ENCODE measurements around the gene KLHL22.
"Not testable (repeated sequence)": the region's sequence is repeated elsewhere in the genome, so short reads cannot be mapped to it uniquely, and the experiment has no call there.

Gene KLHL22

DNA sequence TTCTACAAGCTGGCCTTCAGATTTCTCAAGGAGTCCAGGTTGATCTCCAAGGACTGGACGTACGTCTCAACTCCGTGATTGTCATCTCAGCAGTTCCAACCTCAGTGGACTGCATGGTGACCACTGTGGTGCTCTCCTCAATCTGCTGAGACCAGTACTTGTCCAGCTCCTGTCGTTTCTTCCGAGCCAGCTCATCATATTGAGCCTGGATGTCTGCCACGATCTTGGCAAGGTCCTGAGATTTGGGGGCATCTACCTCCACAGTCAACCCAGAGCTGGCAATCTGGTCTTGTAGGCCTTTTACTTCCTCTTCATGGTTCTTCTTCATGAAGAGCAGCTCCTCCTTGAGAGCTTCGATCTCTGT, 12.5 kb downstream of the KLHL22 start:
- H4K91ac ChIP-seq (ENCODE audit: low read depth, low read length); H3K23ac ChIP-seq (ENCODE audit: low read length); H2BK12ac ChIP-seq (ENCODE audit: low read length); H2AK5ac ChIP-seq (ENCODE audit: low read length); DNase-seq; H3K18ac ChIP-seq (ENCODE audit: low read length); H3K4me1 ChIP-seq (ENCODE audit: control insufficient read depth in 1 of 2, insufficient read depth in 2 of 2, low read length in 2 of 2); H3K4me2 ChIP-seq (ENCODE audit: low read length); H3K4me3 ChIP-seq (ENCODE audit: low read depth, low read length); H3K9ac ChIP-seq (ENCODE audit: low read length); H3K4ac ChIP-seq (ENCODE audit: low read depth, low read length); H3K79me2 ChIP-seq (ENCODE audit: control insufficient read depth, insufficient read depth, low read length, poor library complexity); H4K12ac ChIP-seq (ENCODE audit: low read depth, low read length); H3K14ac ChIP-seq (ENCODE audit: low read length); H3K27ac ChIP-seq (ENCODE audit: low read depth, low read length); H3K9me3 ChIP-seq (ENCODE audit: insufficient read depth, low read depth, low read length); H2BK5ac ChIP-seq (ENCODE audit: low read depth, low read length, poor library complexity); H2AFZ ChIP-seq (ENCODE audit: insufficient read depth, low read length, poor library complexity); H3K79me1 ChIP-seq (ENCODE audit: low read length); H3K27me3 ChIP-seq (ENCODE audit: insufficient read depth, low read length); H2BK120ac ChIP-seq (ENCODE audit: insufficient read depth, low read length, poor library complexity); H4K8ac ChIP-seq (ENCODE audit: low read depth, low read length): not testable (repeated sequence)
- H3K36me3 ChIP-seq (ENCODE audit: control insufficient read depth in 1 of 2, insufficient read depth in 2 of 2, low read length in 2 of 2), result peaks cover 8 to 11% of the 10 kb centered on the region in 2 experiments
- whole genome bisulfite sequencing (ENCODE audit: extremely low coverage, insufficient coverage, insufficient read length), result no CpG with 5 or more reads among the region's 7 CpGs

GRCh38 chr22:20479612-20480196, 15.9 kb downstream of the KLHL22 start:
- no CpG with 5 or more reads among the region's 1 CpG for WGBS (ENCODE audit: extremely low coverage, insufficient coverage, insufficient read length)
- H3K79me2 ChIP-seq (ENCODE audit: control insufficient read depth, insufficient read depth, low read length, poor library complexity), result no peaks in the 10 kb centered on the region

GRCh38 chr22:20478059-20478458, 17.5 kb downstream of the KLHL22 start:
- not testable (repeated sequence) for H3K79me2 ChIP-seq (ENCODE audit: control insufficient read depth, insufficient read depth, low read length, poor library complexity); H2AFZ ChIP-seq (ENCODE audit: insufficient read depth, low read length, poor library complexity); H4K12ac ChIP-seq (ENCODE audit: low read depth, low read length); H2BK120ac ChIP-seq (ENCODE audit: insufficient read depth, low read length, poor library complexity); DNase-seq; H3K9ac ChIP-seq (ENCODE audit: low read length); H2BK12ac ChIP-seq (ENCODE audit: low read length); H3K4me3 ChIP-seq (ENCODE audit: low read depth, low read length); H3K4me1 ChIP-seq (ENCODE audit: control insufficient read depth in 1 of 2, insufficient read depth in 2 of 2, low read length in 2 of 2); H4K91ac ChIP-seq (ENCODE audit: low read depth, low read length); H3K18ac ChIP-seq (ENCODE audit: low read length); H3K36me3 ChIP-seq (ENCODE audit: control insufficient read depth in 1 of 2, insufficient read depth in 2 of 2, low read length in 2 of 2); H3K27me3 ChIP-seq (ENCODE audit: insufficient read depth, low read length); H3K4ac ChIP-seq (ENCODE audit: low read depth, low read length); H2BK5ac ChIP-seq (ENCODE audit: low read depth, low read length, poor library complexity); H2AK5ac ChIP-seq (ENCODE audit: low read length); H3K79me1 ChIP-seq (ENCODE audit: low read length); H4K8ac ChIP-seq (ENCODE audit: low read depth, low read length); H3K23ac ChIP-seq (ENCODE audit: low read length); H3K9me3 ChIP-seq (ENCODE audit: insufficient read depth, low read depth, low read length); H3K27ac ChIP-seq (ENCODE audit: low read depth, low read length); H3K14ac ChIP-seq (ENCODE audit: low read length); H3K4me2 ChIP-seq (ENCODE audit: low read length)
- WGBS (ENCODE audit: extremely low coverage, insufficient coverage, insufficient read length), result no CpG with 5 or more reads among the region's 6 CpGs

More at GRCh38 chr22:20479612-20480196, 15.9 kb downstream of the KLHL22 start:
- H3K4me1 ChIP-seq (ENCODE audit: control insufficient read depth in 1 of 2, insufficient read depth in 2 of 2, low read length in 2 of 2), result peaks cover 2 to 3% of the 10 kb centered on the region in 2 experiments
- no peaks in the 10 kb centered on the region for H3K9me3 ChIP-seq (ENCODE audit: insufficient read depth, low read depth, low read length)
- no peak overlapping the region for H3K27ac ChIP-seq (ENCODE audit: low read depth, low read length)
- no peak overlapping the region for H3K18ac ChIP-seq (ENCODE audit: low read length)
- no peak overlapping the region for H3K9ac ChIP-seq (ENCODE audit: low read length)
- no peak overlapping the region for H3K23ac ChIP-seq (ENCODE audit: low read length)
- no peak for DNase-seq
- H2BK5ac ChIP-seq (ENCODE audit: low read depth, low read length, poor library complexity), result no peak overlapping the region
- no peaks in the 10 kb centered on the region for H3K79me1 ChIP-seq (ENCODE audit: low read length)
- H2BK120ac ChIP-seq (ENCODE audit: insufficient read depth, low read length, poor library complexity), result no peak overlapping the region
- H3K4me2 ChIP-seq (ENCODE audit: low read length), result no peak overlapping the region
- no peak overlapping the region for H3K4ac ChIP-seq (ENCODE audit: low read depth, low read length)
- H2BK12ac ChIP-seq (ENCODE audit: low read length), result no peak overlapping the region
- H4K91ac ChIP-seq (ENCODE audit: low read depth, low read length), result no peak overlapping the region
- no peak overlapping the region for H4K8ac ChIP-seq (ENCODE audit: low read depth, low read length)
- H3K4me3 ChIP-seq (ENCODE audit: low read depth, low read length), result no peak overlapping the region
- H3K36me3 ChIP-seq (ENCODE audit: control insufficient read depth in 1 of 2, insufficient read depth in 2 of 2, low read length in 2 of 2), result peaks cover 8 to 11% of the 10 kb centered on the region in 2 experiments
- H3K14ac ChIP-seq (ENCODE audit: low read length), result no peak overlapping the region
- H4K12ac ChIP-seq (ENCODE audit: low read depth, low read length), result no peak overlapping the region
- no peak overlapping the region for H2AFZ ChIP-seq (ENCODE audit: insufficient read depth, low read length, poor library complexity)
- H2AK5ac ChIP-seq (ENCODE audit: low read length), result no peak overlapping the region
- H3K27me3 ChIP-seq (ENCODE audit: insufficient read depth, low read length), result no peaks in the 10 kb centered on the region

GRCh38 chr22:20475569-20475968, 20.0 kb downstream of the KLHL22 start:
- DNase-seq; H3K27ac ChIP-seq (ENCODE audit: low read depth, low read length); H3K23ac ChIP-seq (ENCODE audit: low read length); H3K4ac ChIP-seq (ENCODE audit: low read depth, low read length); H2AFZ ChIP-seq (ENCODE audit: insufficient read depth, low read length, poor library complexity); H2BK120ac ChIP-seq (ENCODE audit: insufficient read depth, low read length, poor library complexity); H3K18ac ChIP-seq (ENCODE audit: low read length); H2BK5ac ChIP-seq (ENCODE audit: low read depth, low read length, poor library complexity); H3K4me1 ChIP-seq (ENCODE audit: control insufficient read depth in 1 of 2, insufficient read depth in 2 of 2, low read length in 2 of 2); H4K8ac ChIP-seq (ENCODE audit: low read depth, low read length); H4K12ac ChIP-seq (ENCODE audit: low read depth, low read length); H3K9me3 ChIP-seq (ENCODE audit: insufficient read depth, low read depth, low read length); H3K4me3 ChIP-seq (ENCODE audit: low read depth, low read length); H3K79me1 ChIP-seq (ENCODE audit: low read length); H2AK5ac ChIP-seq (ENCODE audit: low read length); H3K14ac ChIP-seq (ENCODE audit: low read length); H3K4me2 ChIP-seq (ENCODE audit: low read length); H4K91ac ChIP-seq (ENCODE audit: low read depth, low read length); H2BK12ac ChIP-seq (ENCODE audit: low read length); H3K9ac ChIP-seq (ENCODE audit: low read length); H3K79me2 ChIP-seq (ENCODE audit: control insufficient read depth, insufficient read depth, low read length, poor library complexity); H3K27me3 ChIP-seq (ENCODE audit: insufficient read depth, low read length): not testable (repeated sequence)
- H3K36me3 ChIP-seq (ENCODE audit: control insufficient read depth in 1 of 2, insufficient read depth in 2 of 2, low read length in 2 of 2), result peaks cover 8 to 11% of the 10 kb centered on the region in 2 experiments
- no CpG with 5 or more reads among the region's 12 CpGs for WGBS (ENCODE audit: extremely low coverage, insufficient coverage, insufficient read length)

Data from trophoblast cell (in vitro differentiated cells and primary cell).